Nephron (organoid): Measurements from ENCODE around the gene RICTOR.
A peak's percentile ranks its signal among the peaks of the same experiment; 100 is the strongest.

Experiments used
- H3K27ac Mint-ChIP-seq, 3 experiments: 2 replicates each; pipeline ENCODE4 v1.8.0; 2020; ENCODE audit warnings: mixed read lengths in 3 of 3, mild to moderate bottlenecking in 2 of 3, moderate library complexity in 1 of 3
- H3K27me3 Mint-ChIP-seq: 2 replicates; pipeline ENCODE4 v1.8.0; 2021; ENCODE audit warnings: low read depth, mild to moderate bottlenecking, moderate library complexity, mixed read lengths
- H3K36me3 Mint-ChIP-seq: 2 replicates; pipeline ENCODE4 v1.8.0; 2020; ENCODE audit warnings: low read depth, mixed read lengths
- H3K4me1 Mint-ChIP-seq: 2 replicates; pipeline ENCODE4 v1.8.0; 2020; ENCODE audit warnings: mixed read lengths
- H3K4me3 Mint-ChIP-seq, 3 experiments: 2 replicates each; pipeline ENCODE4 v1.8.0; 2020; ENCODE audit warnings: mild to moderate bottlenecking in 3 of 3, mixed read lengths in 3 of 3, moderate library complexity in 2 of 3
- H3K9me3 Mint-ChIP-seq: 2 replicates; pipeline ENCODE4 v1.8.0; 2020; ENCODE audit warnings: mixed read lengths
- CTCF ChIP-seq, 3 experiments: fragments of 200-600 bp; sonication (generic); IDR thresholded peaks; one replicate each; pipeline ENCODE4 v1.5.0; 2021; ENCODE audit warnings: antibody characterized with exemption in 3 of 3; ENCODE audit not compliant: unreplicated experiment in 3 of 3

RICTOR gene

GRCh38 chr5:39072925-39073766 is 1.1 kb downstream of the RICTOR start:
- TF ChIP-seq CTCF (IDR thresholded peaks at IDR 0.05; ENCODE audit: unreplicated experiment in 3 of 3): no peak
- peaks cover 20% of the 10 kb centered on the region for H3K36me3 Mint-ChIP-seq

GRCh38 chr5:39068099-39068498 is 6.1 kb downstream of the RICTOR start:
- H3K9me3 Mint-ChIP-seq: peaks cover 19% of the 10 kb centered on the region
- no peak for TF ChIP-seq CTCF (IDR thresholded peaks at IDR 0.05; ENCODE audit: unreplicated experiment in 3 of 3)
- H3K27me3 Mint-ChIP-seq: no peaks in the 10 kb centered on the region
- no peak overlapping the region for H3K4me3 Mint-ChIP-seq
- H3K36me3 Mint-ChIP-seq: peaks cover 53% of the 10 kb centered on the region
- peaks cover 28% of the 10 kb centered on the region for H3K4me1 Mint-ChIP-seq
- H3K27ac Mint-ChIP-seq: no peak overlapping the region

More at GRCh38 chr5:39072925-39073766, 1.1 kb downstream of the RICTOR start:
- Mint-ChIP-seq H3K9me3 (peaks cover 2% of the 10 kb centered on the region), H3K27ac (peak overlapping the region; percentile 97 to 99 (median 99)), H3K4me3 (peak overlapping the region; percentile 93 to 98 (median 97)), H3K27me3 (peaks cover 20% of the 10 kb centered on the region), H3K4me1 (peaks cover 33% of the 10 kb centered on the region)

GRCh38 chr5:39064450-39064849 is 9.7 kb downstream of the RICTOR start:
- peaks cover 44% of the 10 kb centered on the region for H3K36me3 Mint-ChIP-seq
- no peaks in the 10 kb centered on the region for H3K27me3 Mint-ChIP-seq
- peaks cover 19% of the 10 kb centered on the region for H3K9me3 Mint-ChIP-seq
- peaks cover 23% of the 10 kb centered on the region for H3K4me1 Mint-ChIP-seq
- no peak overlapping the region for H3K4me3 Mint-ChIP-seq
- no peak for TF ChIP-seq CTCF (IDR thresholded peaks at IDR 0.05; ENCODE audit: unreplicated experiment in 3 of 3)
- no peak overlapping the region for H3K27ac Mint-ChIP-seq

- peaks cover 32% of the 10 kb centered on the region for H3K36me3 Mint-ChIP-seq
- H3K9me3 Mint-ChIP-seq: peaks cover 17% of the 10 kb centered on the region
- no peak overlapping the region for H3K4me3 Mint-ChIP-seq
Measured at GRCh38 chr5:39063037-39063436, 11.2 kb downstream of the RICTOR start.

GRCh38 chr5:39062530-39062929 is 11.7 kb downstream of the RICTOR start:
- H3K4me3 Mint-ChIP-seq: no peak overlapping the region
- H3K9me3 Mint-ChIP-seq: peaks cover 14% of the 10 kb centered on the region
- TF ChIP-seq CTCF (IDR thresholded peaks at IDR 0.05; ENCODE audit: unreplicated experiment in 3 of 3): no peak
- H3K27ac Mint-ChIP-seq: no peak overlapping the region
- no peaks in the 10 kb centered on the region for H3K27me3 Mint-ChIP-seq
- H3K4me1 Mint-ChIP-seq: peaks cover 31% of the 10 kb centered on the region
- H3K36me3 Mint-ChIP-seq: peaks cover 27% of the 10 kb centered on the region

More at GRCh38 chr5:39063037-39063436, 11.2 kb downstream of the RICTOR start:
- Mint-ChIP-seq H3K27me3 (no peaks in the 10 kb centered on the region), H3K4me1 (peaks cover 28% of the 10 kb centered on the region), H3K27ac (peak overlapping the region in 1 of 3 experiments; percentile 35)
- TF ChIP-seq CTCF (IDR thresholded peaks at IDR 0.05; ENCODE audit: unreplicated experiment in 3 of 3): no peak

- Mint-ChIP-seq H3K27ac (no peak overlapping the region), H3K27me3 (no peaks in the 10 kb centered on the region), H3K9me3 (peaks cover 10% of the 10 kb centered on the region), H3K4me3 (no peak overlapping the region), H3K4me1 (peaks cover 31% of the 10 kb centered on the region), H3K36me3 (peaks cover 23% of the 10 kb centered on the region)
- no peak for TF ChIP-seq CTCF (IDR thresholded peaks at IDR 0.05; ENCODE audit: unreplicated experiment in 3 of 3)
Measured at GRCh38 chr5:39062104-39062503, 12.1 kb downstream of the RICTOR start.
